ENCODE data around the gene PPM1L.

GRCh38 chr3:161070980-161071663 lies 315.1 kb downstream of the PPM1L start:
- TF ChIP-seq EZH2 (optimal IDR thresholded peaks at IDR 0.05; ENCODE audit: low read depth, low read length): no peak
- no peak for TF ChIP-seq CTCF (IDR thresholded peaks at IDR 0.05; ENCODE audit: low read length)
- no peak for TF ChIP-seq EZH2phosphoT487 (IDR thresholded peaks at IDR 0.05; ENCODE audit: low read length)
